ENCODE data around the gene VCX3B.

GRCh38 chrX:8424912-8425311 lies 39.7 kb upstream of the VCX3B start:
- no peak for TF ChIP-seq POLR2A (IDR thresholded peaks at IDR 0.05)
- TF ChIP-seq, protein P1, sequence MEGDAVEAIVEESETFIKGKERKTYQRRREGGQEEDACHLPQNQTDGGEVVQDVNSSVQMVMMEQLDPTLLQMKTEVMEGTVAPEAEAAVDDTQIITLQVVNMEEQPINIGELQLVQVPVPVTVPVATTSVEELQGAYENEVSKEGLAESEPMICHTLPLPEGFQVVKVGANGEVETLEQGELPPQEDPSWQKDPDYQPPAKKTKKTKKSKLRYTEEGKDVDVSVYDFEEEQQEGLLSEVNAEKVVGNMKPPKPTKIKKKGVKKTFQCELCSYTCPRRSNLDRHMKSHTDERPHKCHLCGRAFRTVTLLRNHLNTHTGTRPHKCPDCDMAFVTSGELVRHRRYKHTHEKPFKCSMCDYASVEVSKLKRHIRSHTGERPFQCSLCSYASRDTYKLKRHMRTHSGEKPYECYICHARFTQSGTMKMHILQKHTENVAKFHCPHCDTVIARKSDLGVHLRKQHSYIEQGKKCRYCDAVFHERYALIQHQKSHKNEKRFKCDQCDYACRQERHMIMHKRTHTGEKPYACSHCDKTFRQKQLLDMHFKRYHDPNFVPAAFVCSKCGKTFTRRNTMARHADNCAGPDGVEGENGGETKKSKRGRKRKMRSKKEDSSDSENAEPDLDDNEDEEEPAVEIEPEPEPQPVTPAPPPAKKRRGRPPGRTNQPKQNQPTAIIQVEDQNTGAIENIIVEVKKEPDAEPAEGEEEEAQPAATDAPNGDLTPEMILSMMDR (IDR thresholded peaks at IDR 0.05) = no peak
- no peak for TF ChIP-seq POLR2AphosphoS5 (IDR thresholded peaks at IDR 0.05)

All from upper lobe of left lung (tissue), 4 donors.